Type B pancreatic cell (in vitro differentiated cells): ENCODE measurements around the gene ABCD3. TPM values are rescaled to one million over a fixed set of nuclear protein-coding genes. Genes with fewer than 3 reads are reported as not detected.
"Not testable (repeated sequence)": the region's sequence is repeated elsewhere in the genome, so short reads cannot be mapped to it uniquely, and the experiment has no call there.

Experiments
- DNase-seq: peaks from one replicate; pipeline ENCODE4 v3.0.0; 2021; ENCODE audit warnings: mixed read lengths; ENCODE audit not compliant: unreplicated experiment; ENCODE audit errors: extremely low spot score
- H3K27ac Mint-ChIP-seq: 2 replicates; pipeline ENCODE4 v1.8.0; 2021; ENCODE audit warnings: mild to moderate bottlenecking, mixed read lengths
- H3K27me3 Mint-ChIP-seq: 2 replicates; pipeline ENCODE4 v1.8.0; 2021; ENCODE audit warnings: mixed read lengths
- H3K36me3 Mint-ChIP-seq: 2 replicates; pipeline ENCODE4 v1.8.0; 2021; ENCODE audit warnings: mixed read lengths
- H3K4me1 Mint-ChIP-seq: one replicate; pipeline ENCODE4 v1.8.0; 2021; ENCODE audit warnings: mixed read lengths; ENCODE audit not compliant: unreplicated experiment
- H3K4me3 Mint-ChIP-seq: 2 replicates; pipeline ENCODE4 v1.8.0; 2021; ENCODE audit warnings: mild to moderate bottlenecking, mixed read lengths
- H3K9me3 Mint-ChIP-seq: 2 replicates; pipeline ENCODE4 v1.8.0; 2021; ENCODE audit warnings: mixed read lengths
- CTCF ChIP-seq: fragments of 200-600 bp; sonication (generic); conservative IDR thresholded peaks from 2 replicates; pipeline ENCODE4 v1.5.0; 2021; ENCODE audit warnings: antibody characterized with exemption, mild to moderate bottlenecking
- total RNA-seq: library from RNA; stranded (reverse); gene quantifications from 2 replicates; pipeline ENCODE4 v1.2.1, GENCODE V29; 2021; ENCODE audit warnings: low replicate concordance

The ABCD3 gene
- total RNA-seq, 1 donor from 2014 or later, result 55.1 TPM

GRCh38 chr1:94440088-94440487 is 21.9 kb downstream of the ABCD3 start:
- no peaks in the 10 kb centered on the region for H3K27me3 Mint-ChIP-seq

GRCh38 chr1:94443067-94443466 is 24.9 kb downstream of the ABCD3 start:
- peaks cover 26% of the 10 kb centered on the region for H3K9me3 Mint-ChIP-seq

More at GRCh38 chr1:94440088-94440487, 21.9 kb downstream of the ABCD3 start:
- no peak overlapping the region for H3K27ac Mint-ChIP-seq
- H3K4me3 Mint-ChIP-seq, result no peak overlapping the region
- H3K4me1 Mint-ChIP-seq, result no peaks in the 10 kb centered on the region
- peak; percentile 55 for TF ChIP-seq CTCF
- peaks cover 50% of the 10 kb centered on the region for H3K36me3 Mint-ChIP-seq
- DNase-seq, result no peak
- H3K9me3 Mint-ChIP-seq, result peaks cover 29% of the 10 kb centered on the region

GRCh38 chr1:94444819-94445218 is 26.6 kb downstream of the ABCD3 start:
- DNase-seq, H3K27ac Mint-ChIP-seq, H3K4me3 Mint-ChIP-seq, H3K4me1 Mint-ChIP-seq, H3K27me3 Mint-ChIP-seq: not testable (repeated sequence)
- H3K9me3 Mint-ChIP-seq, result peaks cover 39% of the 10 kb centered on the region
- peaks cover 58% of the 10 kb centered on the region for H3K36me3 Mint-ChIP-seq

More at GRCh38 chr1:94443067-94443466, 24.9 kb downstream of the ABCD3 start:
- peaks cover 41% of the 10 kb centered on the region for H3K36me3 Mint-ChIP-seq
- H3K27ac Mint-ChIP-seq, DNase-seq, H3K4me1 Mint-ChIP-seq, H3K4me3 Mint-ChIP-seq, H3K27me3 Mint-ChIP-seq: not testable (repeated sequence)

GRCh38 chr1:94445733-94446132 is 27.5 kb downstream of the ABCD3 start:
- H3K9me3 Mint-ChIP-seq, result peaks cover 38% of the 10 kb centered on the region
- peaks cover 60% of the 10 kb centered on the region for H3K36me3 Mint-ChIP-seq
- H3K27ac Mint-ChIP-seq, H3K4me1 Mint-ChIP-seq, DNase-seq, H3K27me3 Mint-ChIP-seq, H3K4me3 Mint-ChIP-seq: not testable (repeated sequence)

- DNase-seq, H3K27ac Mint-ChIP-seq, H3K27me3 Mint-ChIP-seq, H3K4me3 Mint-ChIP-seq, H3K4me1 Mint-ChIP-seq: not testable (repeated sequence)
- Mint-ChIP-seq H3K36me3 (peaks cover 63% of the 10 kb centered on the region), H3K9me3 (peaks cover 38% of the 10 kb centered on the region)
Observed at GRCh38 chr1:94446177-94446576, 28.0 kb downstream of the ABCD3 start.

- not testable (repeated sequence) for DNase-seq, H3K27me3 Mint-ChIP-seq, H3K4me1 Mint-ChIP-seq
- peaks cover 60% of the 10 kb centered on the region for H3K36me3 Mint-ChIP-seq
- peak overlapping the region; percentile 50 for H3K4me3 Mint-ChIP-seq
- H3K27ac Mint-ChIP-seq, result peak overlapping the region; percentile 86
- H3K9me3 Mint-ChIP-seq, result peaks cover 37% of the 10 kb centered on the region
Observed at GRCh38 chr1:94448741-94449140, 30.6 kb downstream of the ABCD3 start.

GRCh38 chr1:94456736-94457135 is 38.5 kb downstream of the ABCD3 start:
- no peak for TF ChIP-seq CTCF
- peaks cover 46% of the 10 kb centered on the region for H3K36me3 Mint-ChIP-seq
- H3K4me1 Mint-ChIP-seq, result no peaks in the 10 kb centered on the region
- no peak overlapping the region for H3K4me3 Mint-ChIP-seq
- no peak for DNase-seq
- H3K27ac Mint-ChIP-seq, result no peak overlapping the region
- peaks cover 6% of the 10 kb centered on the region for H3K9me3 Mint-ChIP-seq
- no peaks in the 10 kb centered on the region for H3K27me3 Mint-ChIP-seq

- peak overlapping the region; percentile 80 for H3K27ac Mint-ChIP-seq
- no peaks in the 10 kb centered on the region for H3K9me3 Mint-ChIP-seq
- no peak for DNase-seq
Observed at GRCh38 chr1:94462606-94463005, 44.4 kb downstream of the ABCD3 start.

More at GRCh38 chr1:94462606-94463005, 44.4 kb downstream of the ABCD3 start:
- no peaks in the 10 kb centered on the region for H3K27me3 Mint-ChIP-seq
- H3K4me3 Mint-ChIP-seq, result peak overlapping the region; percentile 40
- peaks cover 49% of the 10 kb centered on the region for H3K36me3 Mint-ChIP-seq
- no peak for TF ChIP-seq CTCF
- H3K4me1 Mint-ChIP-seq, result no peaks in the 10 kb centered on the region
